Cerebellar cortex (tissue), 1 donor: ENCODE results near the gene NIBAN1.
"Not testable (repeated sequence)": the region's sequence is repeated elsewhere in the genome, so short reads cannot be mapped to it uniquely, and the experiment has no call there.

Experiments
- DNase-seq: peaks from one replicate; pipeline ENCODE4 v3.0.0-alpha.2; 2015; ENCODE audit warnings: low spot score

NIBAN1 gene

DNA sequence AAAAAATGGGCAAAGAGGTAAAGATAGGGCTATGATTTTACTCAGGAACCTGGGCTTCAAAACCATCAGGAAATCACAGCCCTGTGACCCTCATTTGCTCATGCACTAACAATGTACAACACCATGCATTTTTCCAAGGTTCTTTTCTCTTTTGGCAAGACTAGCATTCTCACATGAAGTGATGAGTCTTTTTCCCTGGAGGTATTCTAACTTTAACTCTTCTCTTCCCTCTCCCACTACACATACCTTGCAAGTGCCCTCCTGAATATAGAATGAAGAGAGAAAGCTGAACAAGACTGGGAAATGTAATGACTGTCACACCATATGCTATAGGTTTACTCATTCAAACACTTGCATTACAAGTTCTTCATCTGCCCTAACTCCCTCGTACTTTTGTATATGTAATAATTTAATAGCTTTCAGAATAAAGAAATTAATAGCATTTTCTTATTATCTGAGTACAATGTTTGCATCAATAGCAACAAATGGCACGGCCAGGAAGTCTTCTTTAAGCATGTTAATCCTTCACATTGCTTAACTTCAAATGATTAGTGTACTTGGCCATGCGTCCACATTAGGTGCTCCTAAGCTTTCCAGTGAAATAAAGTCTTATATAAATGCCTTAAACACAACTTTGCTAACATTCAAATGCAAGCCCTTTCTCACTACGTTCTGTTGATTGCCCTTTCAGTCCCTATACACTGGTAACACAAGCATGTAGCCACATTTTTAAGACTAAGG lies 1.8 kb downstream of the NIBAN1 start:
- DNase-seq: no peak

GRCh38 chr1:184971522-184972265 lies 2.6 kb downstream of the NIBAN1 start:
- no peak for DNase-seq

GRCh38 chr1:184970691-184971161 lies 3.6 kb downstream of the NIBAN1 start:
- DNase-seq: no peak

- no peak for DNase-seq
Measured at GRCh38 chr1:184966989-184967388, 7.3 kb downstream of the NIBAN1 start.

DNA sequence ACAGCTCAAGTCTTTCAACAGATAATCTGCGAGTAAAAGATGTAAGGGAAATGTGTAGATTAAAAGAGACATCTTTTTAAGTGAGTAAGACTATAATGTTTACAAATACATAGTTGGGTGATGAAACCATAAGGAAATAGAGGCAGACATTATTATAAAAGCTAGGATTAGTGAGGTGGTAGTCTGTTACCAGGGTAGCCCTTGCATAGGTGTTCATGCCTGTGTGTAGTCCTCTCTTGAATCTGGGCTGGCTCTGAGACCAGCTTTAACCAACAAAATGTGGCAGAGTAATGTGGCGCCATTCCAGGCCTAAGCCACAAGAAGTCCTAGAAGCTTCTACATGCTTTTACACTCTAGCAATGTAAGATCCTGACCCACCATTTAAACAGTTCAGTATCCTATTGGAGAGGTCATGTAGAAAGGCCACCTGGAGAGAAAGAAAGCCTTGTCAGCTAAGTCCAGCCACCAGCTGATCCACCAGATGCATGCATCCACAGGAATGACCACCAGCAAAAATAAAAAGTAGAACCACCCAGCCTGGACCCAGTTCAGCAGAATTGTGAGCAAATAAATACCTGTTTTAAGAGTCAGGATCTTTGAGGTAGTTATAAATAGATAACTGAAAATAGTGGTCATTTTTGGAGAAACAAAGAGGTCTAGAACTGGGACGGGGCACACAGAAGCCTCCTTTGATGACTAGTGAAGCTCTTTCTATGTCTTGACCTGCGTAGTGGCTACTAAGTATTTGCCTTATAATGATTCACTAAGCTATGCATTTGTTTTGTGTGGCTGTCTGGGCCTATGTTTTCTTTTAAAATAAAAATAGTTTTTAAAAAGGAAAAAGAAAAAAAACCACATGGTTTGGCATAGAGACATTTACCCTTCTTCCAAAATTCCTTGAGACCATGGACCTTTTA lies 8.1 kb downstream of the NIBAN1 start:
- no peak for DNase-seq

GRCh38 chr1:184965439-184965838 lies 8.9 kb downstream of the NIBAN1 start:
- no peak for DNase-seq

DNA sequence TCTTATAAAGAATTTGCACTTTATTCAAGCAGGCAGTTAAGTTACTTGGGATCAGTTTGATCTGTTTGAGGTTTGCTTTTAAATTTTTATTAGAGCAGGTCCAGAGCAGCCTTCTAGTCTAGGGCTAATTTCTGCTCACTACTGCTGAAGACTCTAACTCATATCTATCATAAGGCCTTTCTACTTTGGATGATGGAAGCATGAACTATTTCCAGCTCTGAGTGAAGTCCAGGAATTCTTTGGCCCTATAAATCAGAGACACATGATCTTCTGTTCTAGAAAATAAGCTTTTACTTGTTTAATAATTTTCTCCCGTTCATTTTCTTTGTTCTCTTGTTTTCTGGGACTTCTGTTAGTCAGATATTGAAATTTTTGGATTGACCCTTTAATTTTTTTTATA lies 14.7 kb downstream of the NIBAN1 start:
- DNase-seq: no peak

DNA sequence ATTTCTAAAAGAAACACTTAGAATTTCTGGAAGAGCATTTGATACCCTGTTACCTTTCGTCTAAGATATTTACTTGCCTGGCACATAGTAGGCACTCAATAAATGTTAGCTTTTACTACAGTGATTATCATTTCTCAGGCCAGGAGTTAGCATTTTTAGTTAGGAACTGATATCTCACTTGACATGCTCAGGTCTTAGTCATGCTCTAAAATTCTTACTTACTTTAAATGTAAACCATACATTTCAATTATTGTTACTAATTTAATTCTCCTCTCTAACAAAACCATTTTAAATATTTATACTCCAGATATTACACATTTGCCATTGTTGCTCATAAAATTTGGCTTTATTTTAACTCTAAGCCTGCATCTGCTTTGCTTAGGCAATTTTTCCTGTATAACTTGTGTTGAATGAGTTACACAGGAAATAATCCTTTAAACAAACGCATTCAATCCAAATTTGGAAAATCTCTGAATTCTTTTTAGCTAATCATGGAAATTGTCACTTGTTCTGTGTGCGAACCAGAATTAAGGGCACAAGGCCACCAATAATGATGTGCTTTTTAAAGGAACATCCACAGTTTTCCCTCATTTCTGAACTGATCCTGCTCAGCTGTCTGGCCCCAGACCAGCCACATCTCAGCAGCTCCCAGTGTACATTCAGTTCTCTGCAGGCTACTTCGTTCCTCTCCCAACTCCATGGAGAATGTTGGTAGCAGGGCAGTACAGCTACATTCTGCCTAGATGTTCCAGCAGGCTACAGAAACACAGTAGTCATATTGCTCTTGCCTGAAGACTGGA lies 15.6 kb downstream of the NIBAN1 start:
- DNase-seq: no peak

DNA sequence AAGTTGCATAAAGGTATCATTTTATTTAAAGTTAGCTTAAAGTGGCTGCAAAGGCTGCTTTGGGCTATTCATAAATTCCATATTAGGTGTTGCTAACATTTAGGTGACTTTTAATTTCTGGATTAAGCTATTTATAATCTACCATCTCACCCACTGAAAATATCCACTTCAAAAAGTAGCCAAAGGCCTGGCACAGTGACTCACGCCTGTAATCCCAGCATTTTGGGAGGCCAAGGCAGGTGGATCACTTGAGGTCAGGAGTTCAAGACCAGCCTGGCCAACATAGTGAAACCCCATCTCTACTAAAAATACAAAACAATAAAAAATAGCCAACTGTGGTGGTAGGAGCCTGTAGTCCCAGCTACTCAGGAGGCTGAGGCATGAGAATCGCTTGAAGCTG lies 16.4 kb downstream of the NIBAN1 start:
- DNase-seq: not testable (repeated sequence)

GRCh38 chr1:184956999-184957700 lies 17.2 kb downstream of the NIBAN1 start:
- DNase-seq: no peak

DNA sequence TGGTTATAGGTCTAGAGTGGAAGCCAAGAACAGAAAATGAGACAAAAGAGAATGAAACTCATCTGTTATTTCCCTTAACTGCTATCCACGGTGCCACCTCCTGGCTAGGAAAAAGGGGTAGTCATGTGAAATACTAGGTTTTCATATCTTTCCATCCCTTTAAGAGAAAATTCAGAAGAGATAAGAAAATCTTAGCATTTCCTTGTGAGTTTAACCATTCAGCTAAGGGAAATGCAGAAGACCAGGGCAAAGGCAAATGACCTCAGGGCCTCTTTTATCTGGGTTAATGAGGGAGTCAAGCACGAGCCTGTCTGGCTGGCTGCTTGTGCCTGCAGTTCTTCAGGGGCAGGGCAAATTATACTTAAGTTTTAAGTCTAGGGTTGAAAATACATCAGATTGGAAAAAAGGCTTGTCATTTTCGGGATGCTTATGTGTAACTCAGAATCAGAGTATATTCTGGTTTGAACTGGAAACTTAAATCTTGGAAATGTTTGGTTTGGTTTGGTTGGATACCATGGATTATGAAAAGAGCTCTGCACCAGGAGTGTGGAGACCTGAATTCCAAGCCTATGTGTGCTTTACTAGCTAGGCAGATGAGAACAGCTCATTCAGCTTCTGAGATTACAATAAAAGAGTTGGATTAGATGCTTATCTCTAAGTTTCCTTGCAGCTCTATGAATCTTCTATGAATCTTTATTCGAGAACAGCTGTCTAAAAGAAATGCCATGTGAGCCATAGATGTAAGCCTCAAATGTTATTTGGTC lies 19.9 kb downstream of the NIBAN1 start:
- no peak for DNase-seq

DNA sequence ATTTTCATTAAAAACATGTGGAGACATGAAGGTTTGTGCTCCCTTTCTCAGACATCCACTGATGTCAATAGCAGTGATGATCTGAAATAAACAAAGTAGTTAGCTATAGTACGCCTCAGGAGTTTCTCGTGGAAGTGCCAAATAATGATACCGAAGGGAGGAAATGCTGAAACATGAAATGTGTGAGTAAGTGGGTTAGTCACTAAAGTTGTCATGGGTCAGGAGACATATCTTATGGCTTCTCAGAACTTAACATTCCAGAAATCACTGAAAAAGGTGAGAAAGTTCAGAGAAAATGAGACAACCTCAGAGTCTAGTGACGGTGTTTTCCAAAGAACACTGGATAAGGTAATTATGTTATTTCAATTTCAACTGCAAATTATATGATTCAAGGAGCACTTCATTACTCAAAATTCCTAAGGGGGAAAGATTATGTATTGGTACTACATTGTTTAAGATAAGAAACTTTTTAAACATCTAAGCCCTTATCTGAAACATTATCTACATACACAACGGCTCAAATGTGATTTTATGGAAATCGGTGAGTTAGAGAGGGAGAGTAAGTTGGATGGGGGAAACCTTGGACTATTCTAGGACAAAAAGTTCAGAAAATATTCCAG lies 20.6 kb downstream of the NIBAN1 start:
- DNase-seq: no peak

DNA sequence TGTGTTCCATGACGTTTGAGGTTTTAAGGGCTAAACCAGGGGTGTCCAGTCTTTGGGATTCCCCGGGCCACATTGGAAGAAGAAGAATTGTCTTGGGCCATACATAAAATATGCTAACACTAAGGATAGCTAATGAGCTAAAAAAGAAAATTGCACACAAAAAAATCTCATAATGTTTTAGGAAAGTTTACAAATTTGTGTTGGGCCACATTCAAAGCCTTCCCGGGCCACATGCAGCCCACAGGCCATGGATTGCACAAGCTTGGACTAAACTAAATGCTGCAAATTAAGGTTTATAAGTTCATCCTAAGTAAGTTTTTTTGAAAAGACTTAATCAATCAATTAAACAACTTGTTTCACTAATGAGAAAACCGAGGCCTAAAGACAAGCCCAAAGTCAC lies 21.9 kb downstream of the NIBAN1 start:
- no peak for DNase-seq

DNA sequence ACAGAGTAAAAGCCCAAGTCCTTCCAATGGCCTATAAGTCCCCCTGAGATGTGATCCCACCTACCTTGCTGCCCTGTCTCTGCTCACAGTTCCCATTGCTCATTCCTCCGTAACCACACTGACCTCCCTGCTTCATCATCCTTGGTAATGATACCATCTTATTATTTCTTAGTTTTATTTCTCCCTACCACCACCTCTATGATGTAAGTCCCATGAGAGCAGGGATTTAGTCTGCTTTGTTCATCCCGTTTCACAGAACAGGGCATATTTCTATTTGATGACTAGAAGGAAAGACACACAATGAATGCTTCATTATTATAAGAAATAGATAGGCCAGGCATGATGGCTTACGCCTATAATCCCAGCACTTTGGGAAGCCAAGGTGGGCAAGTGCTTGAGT lies 22.5 kb downstream of the NIBAN1 start:
- no peak for DNase-seq

GRCh38 chr1:184950906-184951305 lies 23.4 kb downstream of the NIBAN1 start:
- no peak for DNase-seq

GRCh38 chr1:184950227-184950626 lies 24.1 kb downstream of the NIBAN1 start:
- DNase-seq: no peak

DNA sequence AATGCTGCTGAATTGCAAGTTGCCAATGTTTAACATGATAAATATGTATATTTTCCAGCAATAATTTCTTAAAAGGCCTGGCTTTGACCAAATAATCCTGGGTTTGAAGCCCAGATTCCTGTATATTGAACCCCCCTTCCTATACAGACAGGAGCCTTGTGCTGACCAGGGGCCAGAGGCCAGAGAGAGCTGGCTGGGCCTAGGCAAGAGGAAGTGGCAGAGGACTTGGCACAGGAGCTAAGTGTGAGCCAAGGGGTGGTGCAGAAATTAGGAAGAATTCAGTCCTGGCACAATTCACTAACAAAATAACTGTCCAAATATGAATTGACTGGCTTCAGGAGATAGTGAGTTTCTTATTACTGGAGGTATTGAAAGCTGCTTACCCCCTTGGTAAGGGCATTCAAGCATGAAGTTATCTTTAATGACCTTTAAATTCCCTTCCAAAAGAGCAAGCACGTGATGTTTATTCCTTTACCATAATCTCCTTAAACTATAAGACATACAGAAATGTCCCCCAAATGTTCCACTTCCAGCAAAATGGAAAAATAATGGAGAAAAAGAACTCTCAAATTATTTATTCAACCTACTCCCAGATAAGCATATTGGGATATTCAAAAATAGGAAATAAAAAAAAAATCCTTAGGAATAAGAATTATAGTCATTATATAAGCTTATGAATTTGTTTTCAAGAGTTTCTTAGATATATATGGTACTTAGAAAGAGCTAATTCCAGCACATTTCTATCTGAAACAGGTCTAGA lies 26.6 kb downstream of the NIBAN1 start:
- DNase-seq: no peak

DNA sequence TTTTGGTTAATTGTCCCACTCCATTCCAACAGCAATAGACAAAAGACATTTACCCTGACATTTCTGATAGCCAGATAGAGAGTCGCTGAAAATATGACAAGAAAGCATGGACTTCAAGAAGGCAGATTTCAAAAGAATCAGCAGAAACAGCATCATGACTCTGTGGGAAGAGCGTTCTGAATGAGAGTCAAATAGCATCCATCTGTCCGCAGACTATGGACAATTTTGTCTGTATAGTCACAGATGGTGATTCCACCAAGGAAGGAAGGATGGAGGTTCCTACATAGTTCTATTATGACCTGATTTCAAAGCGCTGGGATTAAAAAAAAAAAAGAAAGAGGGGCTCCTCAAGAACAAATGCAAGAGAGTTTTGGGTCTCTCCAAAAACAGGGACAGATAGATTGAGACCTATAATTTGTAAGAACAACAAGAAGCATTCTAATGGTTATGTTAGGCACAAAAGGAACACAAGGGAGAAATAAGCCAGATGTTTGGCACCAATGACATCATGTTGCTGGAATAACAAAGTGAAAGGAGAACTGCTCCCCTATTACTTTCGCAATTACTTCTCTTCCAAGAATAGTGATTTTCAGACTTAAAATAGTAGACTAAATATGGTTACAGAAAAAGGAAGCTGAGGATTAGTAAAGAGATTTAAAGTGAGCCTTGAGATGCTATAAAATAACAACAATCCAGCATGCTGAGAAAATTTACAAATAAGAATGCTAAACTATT lies 28.5 kb downstream of the NIBAN1 start:
- no peak for DNase-seq
